Subcutaneous abdominal adipose tissue (tissue), 5 donors: ENCODE measurements around the gene OSBPL6.

Source experiments
- H3K27ac ChIP-seq: one replicate; pipeline ENCODE4 v1.7.0; 2013; ENCODE audit warnings: low read depth, mild to moderate bottlenecking, inconsistent platforms, low read length, moderate library complexity
- H3K27me3 ChIP-seq, 5 donors: one replicate each; pipeline ENCODE4 v1.7.0; 2013; ENCODE audit warnings: low read length in 5 of 5, inconsistent platforms in 1 of 5; ENCODE audit not compliant: control insufficient read depth in 5 of 5, insufficient read depth in 4 of 5
- H3K36me3 ChIP-seq, 5 donors: one replicate each; pipeline ENCODE4 v1.7.0; 2013; ENCODE audit warnings: low read length in 5 of 5; ENCODE audit not compliant: control insufficient read depth in 5 of 5, insufficient read depth in 5 of 5
- H3K4me1 ChIP-seq, 5 donors: one replicate each; pipeline ENCODE4 v1.7.0; 2013; ENCODE audit warnings: low read length in 5 of 5, mild to moderate bottlenecking in 3 of 5, moderate library complexity in 1 of 5; ENCODE audit not compliant: control insufficient read depth in 5 of 5, insufficient read depth in 5 of 5
- H3K4me3 ChIP-seq, 5 donors: one replicate each; pipeline ENCODE4 v1.7.0; 2013; ENCODE audit warnings: low read length in 5 of 5, low read depth in 1 of 5
- H3K9ac ChIP-seq, 5 donors: one replicate each; pipeline ENCODE4 v1.7.0; 2013; ENCODE audit warnings: low read length in 5 of 5, mild to moderate bottlenecking in 4 of 5, moderate library complexity in 3 of 5
- H3K9me3 ChIP-seq, 5 donors: one replicate each; pipeline ENCODE4 v1.7.0; 2013; ENCODE audit warnings: low read length in 5 of 5; ENCODE audit not compliant: control insufficient read depth in 5 of 5
- donor health status: healthy.
- donor health status: healthy.
- donor health status: healthy.
- donor health status: healthy.
- donor health status: healthy.

Gene OSBPL6

DNA sequence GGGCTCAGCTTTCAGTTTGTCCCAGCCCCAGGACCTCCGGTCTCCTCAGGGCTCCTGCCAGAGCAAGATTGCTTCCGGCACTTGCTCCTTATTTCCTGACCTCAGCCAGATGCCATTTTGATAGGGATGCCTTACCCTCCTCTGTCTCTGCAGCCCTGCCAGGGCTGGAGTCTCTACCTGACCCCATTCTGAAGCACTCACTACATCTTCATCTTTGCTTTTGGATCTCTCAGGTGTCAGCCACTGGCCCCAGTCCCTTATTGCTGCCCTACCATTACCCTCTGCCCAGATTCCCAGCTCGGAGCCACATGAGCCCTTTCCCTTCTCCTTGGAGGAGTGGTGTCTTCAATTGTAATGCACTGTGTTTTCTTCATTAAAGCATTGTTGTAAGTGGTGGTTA lies 17.1 kb downstream of the OSBPL6 start:
- no peaks in the 10 kb centered on the region for H3K27me3 ChIP-seq
- H3K4me3 ChIP-seq, result no peak overlapping the region
- no peaks in the 10 kb centered on the region for H3K9me3 ChIP-seq
- no peak overlapping the region for H3K27ac ChIP-seq
- no peak overlapping the region for H3K9ac ChIP-seq
- no peaks in the 10 kb centered on the region for H3K4me1 ChIP-seq
- H3K36me3 ChIP-seq, result no peaks in the 10 kb centered on the region

GRCh38 chr2:178211943-178212342 lies 17.6 kb downstream of the OSBPL6 start:
- H3K27me3 ChIP-seq, result no peaks in the 10 kb centered on the region
- no peaks in the 10 kb centered on the region for H3K4me1 ChIP-seq
- H3K9me3 ChIP-seq, result no peaks in the 10 kb centered on the region
- no peak overlapping the region for H3K4me3 ChIP-seq
- no peak overlapping the region for H3K9ac ChIP-seq
- H3K27ac ChIP-seq, result no peak overlapping the region
- no peaks in the 10 kb centered on the region for H3K36me3 ChIP-seq

- H3K27ac ChIP-seq, result no peak overlapping the region
- H3K27me3 ChIP-seq, result no peaks in the 10 kb centered on the region
- H3K4me1 ChIP-seq, result no peaks in the 10 kb centered on the region
- no peaks in the 10 kb centered on the region for H3K36me3 ChIP-seq
- no peak overlapping the region for H3K9ac ChIP-seq
- H3K9me3 ChIP-seq, result no peaks in the 10 kb centered on the region
- H3K4me3 ChIP-seq, result no peak overlapping the region
Observed at GRCh38 chr2:178213991-178214390, 19.7 kb downstream of the OSBPL6 start.

- no peaks in the 10 kb centered on the region for H3K27me3 ChIP-seq
- no peaks in the 10 kb centered on the region for H3K4me1 ChIP-seq
- no peak overlapping the region for H3K27ac ChIP-seq
- H3K9me3 ChIP-seq, result no peaks in the 10 kb centered on the region
- H3K4me3 ChIP-seq, result no peak overlapping the region
- no peak overlapping the region for H3K9ac ChIP-seq
- H3K36me3 ChIP-seq, result no peaks in the 10 kb centered on the region
Observed at GRCh38 chr2:178219247-178219646, 24.9 kb downstream of the OSBPL6 start.

DNA sequence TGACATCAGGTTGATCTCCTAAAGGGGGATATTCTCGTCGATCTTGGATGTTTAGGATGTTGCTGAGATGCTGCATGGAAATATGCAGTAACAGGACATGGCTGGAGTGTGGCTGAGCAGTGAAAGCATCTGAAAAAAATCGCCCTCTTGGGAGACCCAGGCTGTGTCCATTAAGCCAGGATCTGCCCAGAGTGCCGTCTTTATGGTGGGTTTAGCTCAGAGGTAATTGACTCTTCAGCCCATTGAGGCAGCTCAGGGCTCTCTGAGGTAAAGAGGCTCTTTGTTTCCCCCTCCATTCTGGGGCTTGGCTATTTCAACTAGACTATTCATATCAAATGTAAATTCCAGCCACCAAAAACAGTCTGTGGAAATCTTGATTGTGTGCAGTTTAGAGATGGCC lies 26.5 kb downstream of the OSBPL6 start:
- Histone ChIP-seq H3K27me3 (no peaks in the 10 kb centered on the region), H3K9me3 (no peaks in the 10 kb centered on the region), H3K9ac (no peak overlapping the region), H3K4me3 (no peak overlapping the region), H3K4me1 (no peaks in the 10 kb centered on the region), H3K36me3 (no peaks in the 10 kb centered on the region), H3K27ac (no peak overlapping the region)

- Histone ChIP-seq H3K27me3 (no peaks in the 10 kb centered on the region), H3K4me3 (no peak overlapping the region), H3K9ac (no peak overlapping the region), H3K9me3 (no peaks in the 10 kb centered on the region), H3K36me3 (no peaks in the 10 kb centered on the region), H3K4me1 (no peaks in the 10 kb centered on the region), H3K27ac (no peak overlapping the region)
Observed at GRCh38 chr2:178221556-178221955, 27.2 kb downstream of the OSBPL6 start.

DNA sequence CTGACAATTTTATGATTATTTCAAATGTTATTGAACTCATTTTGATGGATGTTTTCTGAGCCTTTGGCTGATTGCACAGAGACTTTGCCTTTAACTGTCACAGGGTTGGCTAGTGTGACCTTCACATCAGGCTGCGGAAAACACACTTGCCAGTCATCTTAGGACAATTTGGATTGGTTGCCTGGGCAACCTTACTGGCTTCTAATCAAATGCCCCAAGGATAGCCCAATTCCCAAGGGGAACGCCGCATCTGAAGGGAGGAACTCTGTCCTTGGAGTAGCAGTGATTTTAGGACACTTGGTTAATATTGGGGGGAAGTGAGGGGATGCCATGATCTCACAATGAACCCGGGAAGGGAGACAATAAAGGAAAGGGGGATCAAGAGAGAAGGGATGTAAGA lies 29.5 kb downstream of the OSBPL6 start:
- Histone ChIP-seq H3K9ac (no peak overlapping the region), H3K9me3 (no peaks in the 10 kb centered on the region), H3K27me3 (no peaks in the 10 kb centered on the region), H3K4me3 (no peak overlapping the region), H3K4me1 (no peaks in the 10 kb centered on the region), H3K27ac (no peak overlapping the region), H3K36me3 (no peaks in the 10 kb centered on the region)

DNA sequence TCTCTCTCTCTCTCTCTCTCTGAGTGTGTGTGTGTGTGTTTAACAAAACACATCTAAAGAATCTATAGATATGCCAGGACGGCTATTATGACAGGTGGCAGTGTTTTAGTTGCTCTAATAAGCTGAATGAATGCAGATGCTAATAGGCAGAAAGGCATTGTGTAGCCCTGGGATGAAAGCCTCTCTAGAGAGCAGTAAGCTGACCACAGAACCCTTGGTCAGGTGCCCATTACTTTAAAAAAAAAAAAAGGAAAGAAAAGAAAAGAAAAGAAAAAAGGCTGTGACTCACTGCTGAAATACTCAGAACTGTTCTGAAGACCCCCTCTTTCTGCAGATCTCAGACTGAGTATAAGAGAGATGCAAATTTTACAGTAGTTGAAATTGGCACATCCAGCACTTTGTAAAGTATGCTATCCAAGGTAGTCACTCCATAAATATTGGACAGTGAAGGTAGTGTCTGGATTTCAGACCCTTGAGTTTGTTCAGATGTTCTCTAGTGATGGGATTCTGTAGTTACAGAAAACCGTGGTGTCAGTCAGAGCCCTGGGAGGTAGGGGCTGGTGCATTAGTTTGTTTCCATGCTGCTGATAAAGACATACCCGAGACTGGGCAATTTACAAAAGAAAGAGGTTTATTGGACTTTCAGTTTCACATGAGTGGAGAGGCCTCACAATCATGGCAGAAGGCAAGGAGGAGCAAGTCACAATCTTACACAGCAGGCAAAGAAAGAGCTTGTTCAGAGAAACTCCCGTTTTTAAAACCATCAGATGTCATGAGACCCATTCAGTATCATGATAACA lies 30.9 kb downstream of the OSBPL6 start:
- Histone ChIP-seq H3K9ac (no peak overlapping the region), H3K4me3 (no peak overlapping the region), H3K36me3 (no peaks in the 10 kb centered on the region), H3K27me3 (no peaks in the 10 kb centered on the region), H3K4me1 (no peaks in the 10 kb centered on the region), H3K27ac (no peak overlapping the region), H3K9me3 (no peaks in the 10 kb centered on the region)

GRCh38 chr2:178227187-178227586 lies 32.9 kb downstream of the OSBPL6 start:
- Histone ChIP-seq H3K27ac (no peak overlapping the region), H3K27me3 (no peaks in the 10 kb centered on the region)

GRCh38 chr2:178229927-178230326 lies 35.6 kb downstream of the OSBPL6 start:
- Histone ChIP-seq H3K27me3 (no peaks in the 10 kb centered on the region), H3K4me1 (no peaks in the 10 kb centered on the region), H3K9me3 (no peaks in the 10 kb centered on the region), H3K4me3 (no peak overlapping the region), H3K9ac (no peak overlapping the region), H3K27ac (no peak overlapping the region), H3K36me3 (no peaks in the 10 kb centered on the region)

More at GRCh38 chr2:178227187-178227586, 32.9 kb downstream of the OSBPL6 start:
- Histone ChIP-seq H3K36me3 (no peaks in the 10 kb centered on the region), H3K9ac (no peak overlapping the region), H3K4me3 (no peak overlapping the region), H3K9me3 (no peaks in the 10 kb centered on the region), H3K4me1 (no peaks in the 10 kb centered on the region)
